GM12872 (cell line): ENCODE measurements around the gene TICAM2.

Experiments used
- CTCF ChIP-seq: IDR thresholded peaks from 3 replicates; pipeline ENCODE4 v1.5.1; 2011; ENCODE audit warnings: low read depth, mild to moderate bottlenecking, low read length, moderate library complexity; ENCODE audit not compliant: insufficient read depth

Gene TICAM2

GRCh38 chr5:115601701-115602590 lies at the start of gene TICAM2:
Gene TICAM2 (minus strand): TSS chr5:115602479. CDS start chr5:115581256, 21,223 bp downstream.
- TF ChIP-seq CTCF = peak; percentile 32; the same call in 2 of the 3 replicates

- TF ChIP-seq CTCF = no peak
Measured at GRCh38 chr5:115649541-115649940, 47.3 kb upstream of the TICAM2 start.

GRCh38 chr5:115648056-115648455 lies 45.8 kb upstream of the TICAM2 start:
- no peak for TF ChIP-seq CTCF

GRCh38 chr5:115644046-115644445 lies 41.8 kb upstream of the TICAM2 start:
- no peak for TF ChIP-seq CTCF

- TF ChIP-seq CTCF = no peak
Measured at GRCh38 chr5:115641948-115642347, 39.7 kb upstream of the TICAM2 start.

- TF ChIP-seq CTCF = no peak
Measured at GRCh38 chr5:115640274-115640673, 38.0 kb upstream of the TICAM2 start.

- no peak for TF ChIP-seq CTCF
Measured at GRCh38 chr5:115639377-115639776, 37.1 kb upstream of the TICAM2 start.
